Measurements from ENCODE around the gene NR2F1-AS1.

GRCh38 chr5:93596676-93597490, 15.9 kb upstream of the NR2F1-AS1 start:
- TF ChIP-seq CTCF (IDR thresholded peaks at IDR 0.05; ENCODE audit: low read depth, low read length, missing input control) (no peak), TAF1 (conservative IDR thresholded peaks at IDR 0.05) (no peak), SP1 (IDR thresholded peaks at IDR 0.05) (no peak), GABPA (IDR thresholded peaks at IDR 0.05 in 1 of 2, conservative IDR thresholded peaks at IDR 0.05 in 1 of 2) (no peak), REST (IDR thresholded peaks at IDR 0.05) (no peak), EGR1 (IDR thresholded peaks at IDR 0.05; ENCODE audit: low read depth in 2 of 2) (no peak), NR2F2 (IDR thresholded peaks at IDR 0.05) (no peak), RAD21 (IDR thresholded peaks at IDR 0.05) (no peak), YY1 (IDR thresholded peaks at IDR 0.05) (no peak), ZBTB33 (IDR thresholded peaks at IDR 0.05) (no peak)
